ENCODE measurements around the gene KRT6C. TPM values are rescaled to one million over a fixed set of nuclear protein-coding genes. Genes with fewer than 3 reads are reported as not detected.

Gene KRT6C
- total RNA-seq, 6 experiments from 2014 or later: not detected

GRCh38 chr12:52515319-52515646 is 41.7 kb upstream of the KRT6C start:
- Mint-ChIP-seq H3K36me3 (ENCODE audit: low read depth) (no peaks in the 10 kb centered on the region), H3K4me1 (ENCODE audit: low read depth) (no peaks in the 10 kb centered on the region), H3K27ac (no peak overlapping the region), H3K9me3 (peaks cover 8% of the 10 kb centered on the region), H3K27me3 (ENCODE audit: insufficient read depth) (peaks cover 45% of the 10 kb centered on the region), H3K4me3 (no peak overlapping the region)
- no peak for DNase-seq
- no peak for TF ChIP-seq CTCF (IDR thresholded peaks at IDR 0.05)

- TF ChIP-seq CTCF (IDR thresholded peaks at IDR 0.05): no peak
- H3K4me3 Mint-ChIP-seq: no peak overlapping the region
- H3K27me3 Mint-ChIP-seq (ENCODE audit: insufficient read depth): peaks cover 47% of the 10 kb centered on the region
- no peaks in the 10 kb centered on the region for H3K4me1 Mint-ChIP-seq (ENCODE audit: low read depth)
- H3K27ac Mint-ChIP-seq: no peak overlapping the region
- no peaks in the 10 kb centered on the region for H3K36me3 Mint-ChIP-seq (ENCODE audit: low read depth)
- peaks cover 10% of the 10 kb centered on the region for H3K9me3 Mint-ChIP-seq
- no peak for DNase-seq
Measured at GRCh38 chr12:52514471-52515318, 41.1 kb upstream of the KRT6C start.

- H3K27ac Mint-ChIP-seq: no peak overlapping the region
- peaks cover 41% of the 10 kb centered on the region for H3K27me3 Mint-ChIP-seq (ENCODE audit: insufficient read depth)
- H3K4me3 Mint-ChIP-seq: no peak overlapping the region
- peaks cover 10% of the 10 kb centered on the region for H3K9me3 Mint-ChIP-seq
- H3K36me3 Mint-ChIP-seq (ENCODE audit: low read depth): no peaks in the 10 kb centered on the region
- DNase-seq: no peak
- H3K4me1 Mint-ChIP-seq (ENCODE audit: low read depth): no peaks in the 10 kb centered on the region
- no peak for TF ChIP-seq CTCF (IDR thresholded peaks at IDR 0.05)
Measured at GRCh38 chr12:52513736-52514135, 40.1 kb upstream of the KRT6C start.

GRCh38 chr12:52508211-52508610 is 34.6 kb upstream of the KRT6C start:
- Mint-ChIP-seq H3K9me3 (peaks cover 10% of the 10 kb centered on the region), H3K27ac (no peak overlapping the region), H3K4me1 (ENCODE audit: low read depth) (no peaks in the 10 kb centered on the region), H3K36me3 (ENCODE audit: low read depth) (no peaks in the 10 kb centered on the region), H3K4me3 (no peak overlapping the region), H3K27me3 (ENCODE audit: insufficient read depth) (peaks cover 17% of the 10 kb centered on the region)
- DNase-seq: no peak
- TF ChIP-seq CTCF (IDR thresholded peaks at IDR 0.05): no peak

- peaks cover 10% of the 10 kb centered on the region for H3K9me3 Mint-ChIP-seq
- peak; percentile 78 for TF ChIP-seq CTCF (IDR thresholded peaks at IDR 0.05)
- peak; percentile 46 for DNase-seq
- no peak overlapping the region for H3K4me3 Mint-ChIP-seq
- no peaks in the 10 kb centered on the region for H3K36me3 Mint-ChIP-seq (ENCODE audit: low read depth)
- no peak overlapping the region for H3K27ac Mint-ChIP-seq
- peaks cover 14% of the 10 kb centered on the region for H3K27me3 Mint-ChIP-seq (ENCODE audit: insufficient read depth)
- no peaks in the 10 kb centered on the region for H3K4me1 Mint-ChIP-seq (ENCODE audit: low read depth)
Measured at GRCh38 chr12:52506858-52507715, 33.5 kb upstream of the KRT6C start.

All from HFFc6 (cell line).